H1 (cell line): ENCODE results near the gene PEX1. TPM values are rescaled to one million over a fixed set of nuclear protein-coding genes. Genes with fewer than 3 reads are reported as not detected.

Experiments
- CHD7 ChIP-seq: fragments of 300-600 bp; sonication (generic); IDR thresholded peaks from 2 replicates; pipeline ENCODE4 v1.7.1; 2012; ENCODE audit warnings: low read length, moderate library complexity, mild to moderate bottlenecking, inconsistent platforms; ENCODE audit not compliant: insufficient replicate concordance
- EGR1 ChIP-seq: IDR thresholded peaks from 2 replicates; pipeline ENCODE4 v1.6.1; 2011; ENCODE audit warnings: low read depth, low read length, borderline replicate concordance
- FOSL1 ChIP-seq: IDR thresholded peaks from 2 replicates; pipeline ENCODE4 v1.6.1; 2011; ENCODE audit warnings: mild to moderate bottlenecking, low read depth, low read length, moderate library complexity; ENCODE audit not compliant: insufficient read depth
- MAFK ChIP-seq: IDR thresholded peaks from 2 replicates; pipeline ENCODE4 v1.6.1; 2012; ENCODE audit warnings: low read depth, mild to moderate bottlenecking, improper control_type of control experiment, low read length
- PHF8 ChIP-seq: fragments of 200-600 bp; sonication (generic); conservative IDR thresholded peaks from 2 replicates; pipeline ENCODE4 v1.7.1; 2012; ENCODE audit warnings: low read depth, mild to moderate bottlenecking, inconsistent platforms, low read length, moderate library complexity
- RFX5 ChIP-seq: IDR thresholded peaks from 2 replicates; pipeline ENCODE4 v1.6.1; 2011; ENCODE audit warnings: low read depth, low read length, improper control_type of control experiment, borderline replicate concordance
- RNF2 ChIP-seq: fragments of 200-900, 300-1000 bp; sonication (generic); IDR thresholded peaks from 2 replicates; pipeline ENCODE4 v1.7.1; 2016; ENCODE audit warnings: borderline replicate concordance, low read depth, mild to moderate bottlenecking, antibody characterized with exemption, low read length; ENCODE audit not compliant: poor library complexity, severe bottlenecking; ENCODE audit errors: missing control alignments
- SP4 ChIP-seq: IDR thresholded peaks from 2 replicates; pipeline ENCODE4 v1.6.1; 2012; ENCODE audit warnings: low read length, inconsistent platforms
- TEAD4 ChIP-seq: IDR thresholded peaks from 2 replicates; pipeline ENCODE4 v1.6.1; 2012; ENCODE audit warnings: low read depth, low read length, inconsistent platforms, mixed read lengths
- YY1 ChIP-seq: IDR thresholded peaks from 2 replicates; pipeline ENCODE4 v1.6.1; 2011; ENCODE audit warnings: low read depth, mild to moderate bottlenecking, low read length
- polyA plus RNA-seq, 7 experiments: library from polyadenylated mRNA; depleted of rRNA in 3 of 7; stranded (reverse) in 5 of 7; unstranded in 2 of 7; fragments of >200 nt in 5 of 7; fragments of 200-250 nt in 2 of 7; gene quantifications; 1 replicate in 5 of 7; 2 replicates in 1 of 7; 4 replicates in 1 of 7; pipeline versions ENCODE4 v1.2.1 to v1.2.3, GENCODE V29; 2011 to 2013; ENCODE audit warnings: missing spikeins in 2 of 7, mixed read lengths in 2 of 7
- total RNA-seq: library from RNA; stranded (reverse); fragmentation: NEBNext Ultra II Directional; extraction: Animal tissue kit (Norgen Biotek cat#: 25700); gene quantifications from 2 replicates; pipeline ENCODE4 v1.2.1, GENCODE V29; 2021
- TF ChIP-seq, protein P1 (sequence below): IDR thresholded peaks from 2 replicates; pipeline ENCODE4 v1.6.1; 2011; ENCODE audit warnings: low read length, improper control_type of control experiment

PEX1 gene
- total and polyA plus RNA-seq, 2 of the 8 experiments (the other 6 are each of a cell fraction or from before 2014, with no cell fraction given): 16.4 to 23.9 TPM

- TF ChIP-seq CHD7: no peak
- TF ChIP-seq TEAD4: no peak
- TF ChIP-seq PHF8: no peak
- TF ChIP-seq MAFK: no peak
- no peak for TF ChIP-seq YY1
- no peak for TF ChIP-seq FOSL1
- TF ChIP-seq SP4: no peak
- TF ChIP-seq RNF2: no peak
- no peak for TF ChIP-seq EGR1
- TF ChIP-seq, protein P1, sequence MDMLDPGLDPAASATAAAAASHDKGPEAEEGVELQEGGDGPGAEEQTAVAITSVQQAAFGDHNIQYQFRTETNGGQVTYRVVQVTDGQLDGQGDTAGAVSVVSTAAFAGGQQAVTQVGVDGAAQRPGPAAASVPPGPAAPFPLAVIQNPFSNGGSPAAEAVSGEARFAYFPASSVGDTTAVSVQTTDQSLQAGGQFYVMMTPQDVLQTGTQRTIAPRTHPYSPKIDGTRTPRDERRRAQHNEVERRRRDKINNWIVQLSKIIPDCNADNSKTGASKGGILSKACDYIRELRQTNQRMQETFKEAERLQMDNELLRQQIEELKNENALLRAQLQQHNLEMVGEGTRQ: no peak
- TF ChIP-seq RFX5: no peak
These were observed 67.8 kb downstream of the PEX1 start (continued) for GRCh38 chr7:92460510-92460909.
